ENCODE measurements around the gene ESCO1.
"Not testable (repeated sequence)": the region's sequence is repeated elsewhere in the genome, so short reads cannot be mapped to it uniquely, and the experiment has no call there.

The ESCO1 gene

GRCh38 chr18:21599585-21600525 is 649 bp downstream of the ESCO1 start:
- Histone ChIP-seq H3K27ac (peak overlapping the region; percentile 97 to 98), H3K4me3 (peak overlapping the region; percentile 96)
- no peak for TF ChIP-seq CTCF (IDR thresholded peaks at IDR 0.05)
- DNase-seq (ENCODE audit: low spot score): no peak

- no peak for TF ChIP-seq CTCF (IDR thresholded peaks at IDR 0.05)
- Histone ChIP-seq H3K27ac (peak overlapping the region; percentile 97 to 98), H3K4me3 (peak overlapping the region; percentile 96)
- DNase-seq (ENCODE audit: low spot score): no peak
Measured at GRCh38 chr18:21598726-21599584, 1.5 kb downstream of the ESCO1 start.

- no peak overlapping the region for H3K27ac ChIP-seq
- H3K4me3 ChIP-seq: no peak overlapping the region
- no peak for TF ChIP-seq CTCF (IDR thresholded peaks at IDR 0.05)
- no peak for DNase-seq (ENCODE audit: low spot score)
Measured at GRCh38 chr18:21597620-21598019, 2.9 kb downstream of the ESCO1 start.

- Histone ChIP-seq H3K27ac (no peak overlapping the region), H3K4me3 (no peak overlapping the region)
- no peak for TF ChIP-seq CTCF (IDR thresholded peaks at IDR 0.05)
- DNase-seq (ENCODE audit: low spot score): no peak
Measured at GRCh38 chr18:21593540-21594257, 6.8 kb downstream of the ESCO1 start.

GRCh38 chr18:21592361-21592760 is 8.1 kb downstream of the ESCO1 start:
- not testable (repeated sequence) for DNase-seq (ENCODE audit: low spot score); H3K27ac ChIP-seq; H3K4me3 ChIP-seq

GRCh38 chr18:21584391-21584790 is 16.1 kb downstream of the ESCO1 start:
- Histone ChIP-seq H3K4me3 (no peak overlapping the region), H3K27ac (no peak overlapping the region)
- no peak for DNase-seq (ENCODE audit: low spot score)
- TF ChIP-seq CTCF (IDR thresholded peaks at IDR 0.05): no peak

- no peak overlapping the region for H3K4me3 ChIP-seq
Measured at GRCh38 chr18:21575656-21576055, 24.8 kb downstream of the ESCO1 start.

More at GRCh38 chr18:21575656-21576055, 24.8 kb downstream of the ESCO1 start:
- H3K27ac ChIP-seq: no peak overlapping the region
- no peak for TF ChIP-seq CTCF (IDR thresholded peaks at IDR 0.05)
- DNase-seq (ENCODE audit: low spot score): no peak
